HG02970 (cell line): Measurements from ENCODE around the gene CTNNA2.

Source experiments
- ATAC-seq: cut with Tn5 transposase; IDR thresholded peaks from one replicate; pipeline ENCODE4 v1.9.1; 2021; ENCODE audit warnings: mild to moderate bottlenecking, moderate library complexity, moderate number of reproducible peaks; ENCODE audit not compliant: unreplicated experiment, low FRiP score

CTNNA2 gene

GRCh38 chr2:79611448-79612016, 98.7 kb downstream of the CTNNA2 start:
- no peak for ATAC-seq

- no peak for ATAC-seq
These were observed 100.1 kb downstream of the CTNNA2 start for GRCh38 chr2:79612999-79613398.

- no peak for ATAC-seq
These were observed 106.6 kb downstream of the CTNNA2 start for GRCh38 chr2:79619442-79619841.

GRCh38 chr2:79619976-79620375, 107.1 kb downstream of the CTNNA2 start:
- no peak for ATAC-seq

- ATAC-seq: no peak
These were observed 107.8 kb downstream of the CTNNA2 start for GRCh38 chr2:79620679-79621078.

- ATAC-seq: no peak
These were observed 108.4 kb downstream of the CTNNA2 start for GRCh38 chr2:79621252-79621651.

- no peak for ATAC-seq
These were observed 108.9 kb downstream of the CTNNA2 start for GRCh38 chr2:79621755-79622154.

GRCh38 chr2:79622508-79622907, 109.7 kb downstream of the CTNNA2 start:
- ATAC-seq: no peak

GRCh38 chr2:79627237-79627636, 114.4 kb downstream of the CTNNA2 start:
- no peak for ATAC-seq

- no peak for ATAC-seq
These were observed 117.2 kb downstream of the CTNNA2 start for GRCh38 chr2:79630060-79630459.

GRCh38 chr2:79630972-79631557, 118.2 kb downstream of the CTNNA2 start:
- ATAC-seq: no peak

- no peak for ATAC-seq
These were observed 125.6 kb downstream of the CTNNA2 start for GRCh38 chr2:79638410-79638809.

GRCh38 chr2:79638954-79639353, 126.1 kb downstream of the CTNNA2 start:
- no peak for ATAC-seq

GRCh38 chr2:79640001-79640400, 127.2 kb downstream of the CTNNA2 start:
- ATAC-seq: no peak

- ATAC-seq: no peak
These were observed 136.7 kb downstream of the CTNNA2 start for GRCh38 chr2:79649531-79649930.

- no peak for ATAC-seq
These were observed 147.7 kb downstream of the CTNNA2 start for GRCh38 chr2:79660557-79660956.

- ATAC-seq: no peak
These were observed 152.2 kb downstream of the CTNNA2 start for GRCh38 chr2:79665091-79665490.

GRCh38 chr2:79666430-79666829, 153.6 kb downstream of the CTNNA2 start:
- no peak for ATAC-seq

GRCh38 chr2:79669714-79670113, 156.9 kb downstream of the CTNNA2 start:
- no peak for ATAC-seq

GRCh38 chr2:79670198-79670597, 157.3 kb downstream of the CTNNA2 start:
- no peak for ATAC-seq

- no peak for ATAC-seq
These were observed 174.0 kb downstream of the CTNNA2 start for GRCh38 chr2:79686884-79687283.

GRCh38 chr2:79695248-79695647, 182.4 kb downstream of the CTNNA2 start:
- no peak for ATAC-seq

GRCh38 chr2:79697200-79697599, 184.3 kb downstream of the CTNNA2 start:
- no peak for ATAC-seq
